HFFc6 (cell line): ENCODE measurements around the gene HSD11B1L. TPM values are rescaled to one million over a fixed set of nuclear protein-coding genes. Genes with fewer than 3 reads are reported as not detected.

Source experiments
- DNase-seq: peaks from one replicate; pipeline ENCODE4 v3.0.0-alpha.2; 2018
- H3K27ac Mint-ChIP-seq: 2 replicates; pipeline ENCODE4 v1.8.0; 2020; ENCODE audit warnings: mild to moderate bottlenecking, mixed read lengths
- H3K27me3 Mint-ChIP-seq: 2 replicates; pipeline ENCODE4 v1.8.0; 2021; ENCODE audit warnings: mild to moderate bottlenecking, moderate library complexity, mixed read lengths; ENCODE audit not compliant: insufficient read depth
- H3K36me3 Mint-ChIP-seq: 2 replicates; pipeline ENCODE4 v1.8.0; 2021; ENCODE audit warnings: low read depth, mixed read lengths
- H3K4me1 Mint-ChIP-seq: 2 replicates; pipeline ENCODE4 v1.8.0; 2020; ENCODE audit warnings: low read depth, mixed read lengths
- H3K4me3 Mint-ChIP-seq: 2 replicates; pipeline ENCODE4 v1.8.0; 2020; ENCODE audit warnings: mild to moderate bottlenecking, moderate library complexity, mixed read lengths
- H3K9me3 Mint-ChIP-seq: 2 replicates; pipeline ENCODE4 v1.8.0; 2020; ENCODE audit warnings: mild to moderate bottlenecking, mixed read lengths
- total RNA-seq, 6 experiments: library from RNA; stranded (reverse); fragmentation: NEBNext Ultra II Directional; extraction: Animal tissue kit (Norgen Biotek cat#: 25700); gene quantifications; 2 replicates in 1 of 6; 3 replicates in 5 of 6; pipeline ENCODE4 v1.2.3, GENCODE V29; 2021
- TF ChIP-seq, protein P1 (sequence below): fragments of 200-600 bp; sonication (generic); IDR thresholded peaks from 2 replicates; pipeline ENCODE4 v1.5.0; 2021; ENCODE audit warnings: antibody characterized with exemption, mild to moderate bottlenecking

The HSD11B1L gene
- total RNA-seq, 6 experiments from 2014 or later, result 3.5 to 9.1 (median 4.5) TPM

DNA sequence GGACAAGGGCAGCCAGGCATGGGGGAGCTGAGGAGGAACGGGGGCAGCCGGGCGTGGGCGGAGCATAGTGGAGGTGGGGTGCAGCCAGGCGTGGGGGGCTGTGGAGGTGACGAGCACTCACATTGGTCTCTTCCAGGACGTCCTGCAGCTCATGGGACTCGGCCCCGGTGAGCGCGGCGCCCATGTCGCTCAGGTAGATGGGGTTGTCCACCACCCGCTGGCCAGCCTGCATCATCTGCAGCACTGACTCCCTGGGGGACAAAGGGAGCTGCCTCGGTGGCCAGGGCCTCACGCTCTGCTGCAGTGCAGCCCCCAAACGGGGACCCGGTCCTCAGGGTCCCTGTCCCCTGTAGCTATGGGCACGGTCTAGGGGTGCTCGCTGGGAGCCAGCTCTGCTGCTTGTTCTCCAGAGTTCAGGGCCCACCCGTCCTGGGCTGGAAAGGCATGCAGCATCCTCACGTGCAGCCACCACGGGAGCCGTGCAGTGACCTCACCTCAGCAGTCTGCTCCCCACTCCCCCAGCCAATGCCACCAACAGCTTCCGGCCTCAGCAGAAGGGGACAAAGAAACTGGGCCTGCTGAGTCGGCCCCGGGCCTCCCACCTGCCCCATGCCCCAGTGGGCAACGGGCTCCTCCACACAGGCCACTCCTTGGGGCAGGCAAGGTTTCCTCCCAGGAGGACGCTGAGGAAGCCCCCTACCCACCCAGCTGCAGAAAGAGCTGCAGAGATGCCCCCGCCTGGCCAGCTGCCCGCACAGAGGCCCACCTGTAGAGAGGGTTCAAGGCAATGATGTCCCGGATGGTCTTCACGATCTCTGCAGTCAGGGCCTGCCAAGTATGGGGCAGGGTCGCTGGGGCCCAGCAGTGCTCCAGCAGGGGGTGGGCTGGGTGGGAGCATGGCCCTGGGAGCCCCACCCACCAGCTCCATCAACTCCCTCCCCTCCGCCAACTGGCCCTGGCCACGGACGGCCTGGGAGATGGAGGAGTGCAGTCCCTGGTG is 27.0 kb downstream of the HSD11B1L start:
- Mint-ChIP-seq H3K9me3 (0 out of 2 replicates have a peak, but pooled peaks cover 4% of the 10 kb centered on the region), H3K36me3 (peaks cover 16% of the 10 kb centered on the region), H3K4me3 (no peak overlapping the region), H3K27ac (no peak overlapping the region), H3K4me1 (peaks cover 8% of the 10 kb centered on the region), H3K27me3 (peaks cover 10% of the 10 kb centered on the region)
- DNase-seq, result no peak
- TF ChIP-seq, protein P1, sequence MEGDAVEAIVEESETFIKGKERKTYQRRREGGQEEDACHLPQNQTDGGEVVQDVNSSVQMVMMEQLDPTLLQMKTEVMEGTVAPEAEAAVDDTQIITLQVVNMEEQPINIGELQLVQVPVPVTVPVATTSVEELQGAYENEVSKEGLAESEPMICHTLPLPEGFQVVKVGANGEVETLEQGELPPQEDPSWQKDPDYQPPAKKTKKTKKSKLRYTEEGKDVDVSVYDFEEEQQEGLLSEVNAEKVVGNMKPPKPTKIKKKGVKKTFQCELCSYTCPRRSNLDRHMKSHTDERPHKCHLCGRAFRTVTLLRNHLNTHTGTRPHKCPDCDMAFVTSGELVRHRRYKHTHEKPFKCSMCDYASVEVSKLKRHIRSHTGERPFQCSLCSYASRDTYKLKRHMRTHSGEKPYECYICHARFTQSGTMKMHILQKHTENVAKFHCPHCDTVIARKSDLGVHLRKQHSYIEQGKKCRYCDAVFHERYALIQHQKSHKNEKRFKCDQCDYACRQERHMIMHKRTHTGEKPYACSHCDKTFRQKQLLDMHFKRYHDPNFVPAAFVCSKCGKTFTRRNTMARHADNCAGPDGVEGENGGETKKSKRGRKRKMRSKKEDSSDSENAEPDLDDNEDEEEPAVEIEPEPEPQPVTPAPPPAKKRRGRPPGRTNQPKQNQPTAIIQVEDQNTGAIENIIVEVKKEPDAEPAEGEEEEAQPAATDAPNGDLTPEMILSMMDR, result no peak

DNA sequence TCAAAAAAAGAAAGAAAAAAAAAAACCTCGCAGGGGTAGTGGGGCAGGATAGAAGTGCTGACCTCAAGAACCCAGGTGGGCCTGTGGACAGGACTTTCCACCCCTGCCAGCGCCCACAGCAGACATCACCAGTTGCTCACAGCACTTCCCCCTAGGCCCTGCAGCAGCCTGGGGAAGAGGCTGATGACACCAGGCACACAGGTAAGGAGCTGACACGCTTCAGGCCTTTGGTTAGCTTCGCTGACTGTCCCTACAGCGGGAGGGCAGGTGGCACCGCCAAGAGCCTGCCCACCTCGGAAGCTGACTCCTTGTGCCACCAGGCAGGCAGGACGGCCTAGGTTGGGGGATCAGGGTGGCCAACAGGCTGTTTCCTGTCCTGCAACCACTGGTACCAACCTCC is 30.2 kb downstream of the HSD11B1L start:
- H3K4me1 Mint-ChIP-seq, result peaks cover 4% of the 10 kb centered on the region; the same call in 1 of the 2 replicates
- no peaks in the 10 kb centered on the region for H3K9me3 Mint-ChIP-seq
- peaks cover 8% of the 10 kb centered on the region for H3K27me3 Mint-ChIP-seq
- TF ChIP-seq, protein P1, result no peak
- no peak overlapping the region for H3K4me3 Mint-ChIP-seq
- DNase-seq, result no peak
- no peak overlapping the region for H3K27ac Mint-ChIP-seq
- H3K36me3 Mint-ChIP-seq, result peaks cover 13% of the 10 kb centered on the region; the same call in 1 of the 2 replicates

DNA sequence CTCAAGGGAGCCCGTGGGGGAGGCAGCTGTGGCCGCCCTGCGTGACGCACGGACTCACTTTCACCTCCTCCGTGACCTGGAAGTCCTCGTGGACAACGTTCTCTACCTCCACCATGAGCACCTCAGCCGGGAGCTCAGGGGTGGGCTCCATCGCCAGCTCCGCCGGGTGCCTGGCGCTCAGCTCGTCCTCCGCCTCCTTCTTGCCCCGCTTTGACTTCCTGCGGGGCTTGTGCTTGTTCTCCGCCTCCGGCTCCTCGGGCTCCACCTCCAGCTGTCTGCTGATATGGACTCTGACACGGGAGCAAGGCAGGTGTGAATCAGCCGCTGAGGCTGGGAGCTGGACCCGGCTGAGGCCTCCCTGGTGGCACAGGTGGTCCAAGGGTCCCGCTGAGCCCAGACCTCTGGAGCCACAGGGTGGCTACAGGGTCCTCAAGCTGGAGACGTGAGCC is 30.9 kb downstream of the HSD11B1L start:
- Mint-ChIP-seq H3K27me3 (peaks cover 5% of the 10 kb centered on the region), H3K36me3 (peaks cover 9% of the 10 kb centered on the region; the same call in 1 of the 2 replicates), H3K27ac (no peak overlapping the region), H3K4me3 (no peak overlapping the region), H3K4me1 (peaks cover 4% of the 10 kb centered on the region; the same call in 1 of the 2 replicates), H3K9me3 (no peaks in the 10 kb centered on the region)
- TF ChIP-seq, protein P1, result no peak
- DNase-seq, result no peak

DNA sequence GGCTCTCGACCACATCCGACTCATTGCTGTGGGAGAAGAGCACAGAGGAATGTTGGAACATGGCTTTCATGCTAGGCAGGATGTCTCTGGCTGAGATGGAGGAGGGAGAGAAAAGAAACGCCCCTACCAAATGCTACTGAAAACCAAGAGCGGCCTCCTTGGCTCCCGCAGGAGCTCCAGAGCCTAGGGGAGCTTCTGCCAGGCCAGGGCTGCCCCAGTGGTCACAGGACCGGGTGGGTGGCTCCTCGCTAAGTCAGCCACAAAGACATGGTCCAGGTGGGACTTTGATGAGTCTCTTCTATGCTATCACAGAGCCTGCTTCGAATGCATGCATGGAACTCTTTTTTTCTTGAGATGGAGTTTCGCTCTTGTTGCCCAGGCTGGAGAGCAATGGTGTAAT is 32.4 kb downstream of the HSD11B1L start:
- Mint-ChIP-seq H3K9me3 (no peaks in the 10 kb centered on the region), H3K4me3 (no peak overlapping the region), H3K27me3 (peaks cover 4% of the 10 kb centered on the region), H3K27ac (no peak overlapping the region), H3K36me3 (peaks cover 17% of the 10 kb centered on the region; the same call in 1 of the 2 replicates), H3K4me1 (peaks cover 17% of the 10 kb centered on the region)
- TF ChIP-seq, protein P1, result no peak
- DNase-seq, result no peak

DNA sequence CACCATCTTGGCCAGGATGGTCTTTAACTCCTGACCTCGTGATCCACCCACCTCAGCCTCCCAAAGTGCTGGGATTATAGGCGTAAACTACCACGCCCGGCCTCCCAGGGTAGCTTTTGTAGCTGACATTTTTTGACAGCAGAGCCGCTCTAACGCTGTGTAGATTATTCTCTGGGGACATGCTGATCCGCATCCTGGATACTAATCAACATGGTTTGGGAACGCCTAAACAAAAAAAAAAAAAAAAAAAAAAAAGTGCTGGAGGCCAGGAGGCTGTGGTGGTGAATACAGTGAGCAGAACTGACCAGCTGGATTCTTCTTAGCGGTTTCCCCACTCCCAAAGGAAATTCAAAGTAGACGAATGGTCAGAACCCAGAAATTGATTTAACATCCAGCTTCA is 34.0 kb downstream of the HSD11B1L start:
- H3K4me1 Mint-ChIP-seq, result peaks cover 27% of the 10 kb centered on the region
- peaks cover 4% of the 10 kb centered on the region for H3K27me3 Mint-ChIP-seq
- H3K9me3 Mint-ChIP-seq, result no peaks in the 10 kb centered on the region
- no peak for DNase-seq
- H3K4me3 Mint-ChIP-seq, result no peak overlapping the region
- no peak overlapping the region for H3K27ac Mint-ChIP-seq
- H3K36me3 Mint-ChIP-seq, result peaks cover 17% of the 10 kb centered on the region; the same call in 1 of the 2 replicates
- TF ChIP-seq, protein P1, result no peak
